Stimulated activated CD4-positive, alpha-beta T cell treated with anti-CD3 and anti-CD28 coated beads, TNF-alpha, amount 100 ng/mL, for 24 hours (primary cell): Measurements from ENCODE around the gene TMEM41A.
"Not testable (repeated sequence)": the region's sequence is repeated elsewhere in the genome, so short reads cannot be mapped to it uniquely, and the experiment has no call there.

ENCODE experiments used
- DNase-seq, 3 experiments: peaks; one replicate each; pipeline ENCODE4 v3.0.0-alpha.2; 2020; ENCODE audit warnings: low read depth in 3 of 3

The TMEM41A gene

GRCh38 chr3:185488465-185488864, 10.4 kb downstream of the TMEM41A start:
- no peak for DNase-seq

DNA sequence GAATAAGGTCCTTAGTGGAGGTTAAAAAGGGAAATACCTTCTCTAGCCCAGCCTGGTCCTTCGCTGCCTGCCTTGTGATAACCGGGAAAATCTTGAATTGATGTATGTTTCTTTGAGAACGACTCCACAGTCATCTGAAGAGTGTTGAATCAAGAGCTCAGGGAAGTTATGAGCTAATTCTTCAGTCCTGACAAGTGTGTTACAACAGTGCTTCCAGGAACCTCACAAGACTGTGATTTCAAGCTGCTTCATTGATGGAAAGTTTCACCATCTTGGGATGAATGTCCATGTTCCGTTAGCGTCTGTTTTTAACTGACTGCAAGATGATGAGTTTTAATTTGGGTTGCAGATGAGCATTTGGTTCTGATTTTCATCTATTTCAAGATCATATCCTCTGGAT, 12.4 kb downstream of the TMEM41A start:
- no peak for DNase-seq

GRCh38 chr3:185484296-185484695, 14.5 kb downstream of the TMEM41A start:
- no peak for DNase-seq

GRCh38 chr3:185479373-185479945, 19.4 kb downstream of the TMEM41A start:
- DNase-seq = no peak

GRCh38 chr3:185477316-185477715, 21.5 kb downstream of the TMEM41A start:
- no peak for DNase-seq

DNA sequence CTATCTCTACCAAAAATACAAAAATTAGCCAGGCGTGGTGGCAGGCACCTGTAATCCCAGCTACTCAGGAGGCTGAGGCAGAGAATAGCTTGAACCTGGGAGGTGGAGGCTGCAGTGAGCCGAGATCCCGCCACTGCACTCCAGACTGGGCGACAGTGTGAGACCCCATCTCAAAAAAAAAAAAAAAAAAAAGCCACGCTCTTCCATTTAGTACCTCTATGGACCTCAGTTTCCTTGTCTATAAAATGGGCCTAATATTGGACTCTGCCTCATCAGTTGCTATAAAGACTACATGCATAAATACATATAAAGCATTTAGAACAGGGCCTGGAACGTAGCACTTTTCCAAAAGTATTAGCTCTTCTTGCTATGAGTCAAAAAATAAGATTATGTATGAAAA, 23.9 kb downstream of the TMEM41A start:
- DNase-seq = not testable (repeated sequence)

GRCh38 chr3:185473290-185473815, 25.5 kb downstream of the TMEM41A start:
- DNase-seq = no peak

- DNase-seq = no peak
These were observed 28.5 kb downstream of the TMEM41A start for GRCh38 chr3:185470323-185470722.

DNA sequence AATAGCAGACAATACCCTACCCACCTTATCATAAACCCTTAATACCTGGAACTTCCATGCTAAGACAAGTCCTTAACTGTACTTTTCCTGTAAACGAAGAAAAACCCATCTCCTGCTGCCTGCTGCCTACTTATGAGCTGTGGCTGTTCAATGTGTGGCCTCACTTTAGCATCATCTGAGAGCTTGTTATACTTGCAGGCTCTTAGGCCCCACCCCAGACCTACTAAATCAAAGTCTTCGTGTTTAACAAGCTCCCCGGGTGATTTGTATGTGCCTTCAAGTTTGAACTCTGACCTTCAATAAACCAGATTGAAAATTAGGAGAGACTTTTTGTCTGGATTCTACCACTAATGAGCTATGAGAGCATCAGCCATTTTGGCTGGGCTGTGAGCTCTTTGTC, 29.3 kb downstream of the TMEM41A start:
- no peak for DNase-seq

- DNase-seq = not testable (repeated sequence)
These were observed 32.7 kb downstream of the TMEM41A start for GRCh38 chr3:185466123-185466522.

DNA sequence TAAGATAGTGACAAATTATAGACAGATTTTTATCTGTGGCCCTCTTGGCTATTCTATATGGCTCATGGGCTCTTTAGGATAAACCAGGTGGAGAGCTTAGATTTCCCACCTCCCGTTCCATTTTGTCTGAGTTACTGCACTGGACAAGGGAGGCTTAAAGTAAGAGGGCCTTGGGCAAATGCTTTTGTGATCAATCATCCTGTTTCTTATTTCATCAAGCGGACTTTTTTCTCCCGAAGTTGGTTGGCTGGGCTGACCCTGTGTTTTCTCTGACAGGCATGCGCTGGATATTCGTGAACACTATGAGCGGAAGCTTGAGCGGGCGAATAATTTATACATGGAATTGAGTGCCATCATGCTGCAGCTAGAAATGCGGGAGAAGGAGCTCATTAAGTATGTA, 33.4 kb downstream of the TMEM41A start:
- no peak for DNase-seq

GRCh38 chr3:185460719-185461350, 38.0 kb downstream of the TMEM41A start:
- no peak for DNase-seq

GRCh38 chr3:185460309-185460708, 38.5 kb downstream of the TMEM41A start:
- no peak for DNase-seq

- DNase-seq = no peak
These were observed 41.5 kb downstream of the TMEM41A start for GRCh38 chr3:185457376-185457775.

GRCh38 chr3:185451432-185451831, 47.4 kb downstream of the TMEM41A start:
- not testable (repeated sequence) for DNase-seq

DNA sequence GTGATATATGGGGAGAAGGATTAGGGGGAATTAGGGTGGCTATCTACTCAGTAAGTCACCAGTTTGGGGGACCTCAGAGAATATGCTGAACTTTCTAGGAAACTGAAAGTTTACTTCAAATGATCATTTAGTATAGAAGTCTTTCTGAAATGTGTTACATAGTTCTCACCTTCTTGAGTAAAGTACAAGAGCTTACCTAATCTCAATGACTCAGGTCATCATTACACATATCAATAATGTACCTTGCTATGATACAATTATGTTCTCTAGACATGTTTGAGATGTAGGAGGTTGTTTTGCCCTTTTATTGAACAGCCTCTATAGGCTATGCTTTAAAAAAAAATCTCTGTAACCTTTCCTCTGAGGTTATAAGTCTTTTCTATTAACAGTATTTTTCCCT, 50.7 kb downstream of the TMEM41A start:
- DNase-seq = no peak

DNA sequence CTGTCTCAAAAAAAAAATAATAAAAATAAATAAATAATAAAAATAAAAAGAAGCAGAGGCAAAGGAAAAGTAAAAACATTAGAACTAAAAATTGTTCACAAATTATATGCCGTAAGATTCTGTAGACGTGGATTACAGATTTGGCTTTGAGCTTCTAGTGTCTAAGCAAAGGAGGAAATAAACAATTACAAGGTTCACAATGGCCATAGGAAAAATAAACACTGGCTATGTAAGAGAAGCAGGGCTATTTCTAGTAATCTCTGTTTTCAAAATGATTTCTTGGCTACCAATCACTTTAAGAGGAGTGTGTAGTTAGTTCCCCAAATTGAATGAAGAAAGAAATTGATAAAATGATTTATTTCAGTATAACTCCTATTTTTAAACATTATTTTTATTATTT, 54.5 kb downstream of the TMEM41A start:
- DNase-seq = no peak

GRCh38 chr3:185442031-185442430, 56.8 kb downstream of the TMEM41A start:
- DNase-seq = no peak

GRCh38 chr3:185439745-185440466, 58.9 kb downstream of the TMEM41A start:
- no peak for DNase-seq
